Measurements from ENCODE around the gene CAMK1.
A peak's percentile ranks its signal among the peaks of the same experiment; 100 is the strongest.

CAMK1 gene

DNA sequence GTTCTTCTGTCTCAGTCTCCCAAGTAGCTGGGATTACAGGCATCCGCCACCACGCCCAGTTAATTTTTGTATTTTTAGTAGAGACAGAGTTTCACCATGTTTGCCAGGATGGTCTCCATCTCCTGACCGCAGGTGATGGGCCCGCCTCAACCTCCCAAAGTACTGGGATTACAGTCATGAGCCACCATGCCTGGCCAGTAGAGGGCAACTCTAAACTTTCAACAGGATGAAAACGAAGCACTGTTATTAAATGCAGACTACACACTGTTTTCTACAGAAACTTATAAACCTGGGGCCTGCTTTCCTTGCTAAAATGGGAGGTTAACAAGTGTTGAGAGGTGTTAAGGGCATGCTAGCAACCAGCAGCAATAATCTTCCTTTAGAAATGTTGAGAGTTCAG lies 30.8 kb upstream of the CAMK1 start:
- Histone ChIP-seq H3K79me2 (ENCODE audit: control insufficient read depth, low read length) (peaks cover 44% of the 10 kb centered on the region), H3K27ac (ENCODE audit: low read depth, low read length) (no peak overlapping the region), H4K20me1 (ENCODE audit: control insufficient read depth, insufficient read depth, low read depth, low read length) (peaks cover 14% of the 10 kb centered on the region), H3K9me2 (replicated peaks; ENCODE audit: control insufficient read depth, low read length) (no peaks in the 10 kb centered on the region), H3K4me2 (ENCODE audit: low read length) (no peak overlapping the region), H3K9me3 (ENCODE audit: control insufficient read depth, insufficient read depth, low read length) (no peaks in the 10 kb centered on the region), H3F3A (ENCODE audit: control insufficient read depth, insufficient read depth) (peaks cover 11% of the 10 kb centered on the region), H3K36me3 (ENCODE audit: control insufficient read depth, low read length) (peaks cover 92% of the 10 kb centered on the region), H3K4me3 (ENCODE audit: low read length) (no peak overlapping the region), H3K27me3 (ENCODE audit: control insufficient read depth, low read length) (no peaks in the 10 kb centered on the region), H3K4me1 (ENCODE audit: control insufficient read depth, low read length) (peaks cover 9% of the 10 kb centered on the region)
- TF ChIP-seq, protein P1, sequence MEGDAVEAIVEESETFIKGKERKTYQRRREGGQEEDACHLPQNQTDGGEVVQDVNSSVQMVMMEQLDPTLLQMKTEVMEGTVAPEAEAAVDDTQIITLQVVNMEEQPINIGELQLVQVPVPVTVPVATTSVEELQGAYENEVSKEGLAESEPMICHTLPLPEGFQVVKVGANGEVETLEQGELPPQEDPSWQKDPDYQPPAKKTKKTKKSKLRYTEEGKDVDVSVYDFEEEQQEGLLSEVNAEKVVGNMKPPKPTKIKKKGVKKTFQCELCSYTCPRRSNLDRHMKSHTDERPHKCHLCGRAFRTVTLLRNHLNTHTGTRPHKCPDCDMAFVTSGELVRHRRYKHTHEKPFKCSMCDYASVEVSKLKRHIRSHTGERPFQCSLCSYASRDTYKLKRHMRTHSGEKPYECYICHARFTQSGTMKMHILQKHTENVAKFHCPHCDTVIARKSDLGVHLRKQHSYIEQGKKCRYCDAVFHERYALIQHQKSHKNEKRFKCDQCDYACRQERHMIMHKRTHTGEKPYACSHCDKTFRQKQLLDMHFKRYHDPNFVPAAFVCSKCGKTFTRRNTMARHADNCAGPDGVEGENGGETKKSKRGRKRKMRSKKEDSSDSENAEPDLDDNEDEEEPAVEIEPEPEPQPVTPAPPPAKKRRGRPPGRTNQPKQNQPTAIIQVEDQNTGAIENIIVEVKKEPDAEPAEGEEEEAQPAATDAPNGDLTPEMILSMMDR (IDR thresholded peaks at IDR 0.05; ENCODE audit: low read depth, low read length, poor library complexity, severe bottlenecking): peak; percentile 44
- no peak for TF ChIP-seq EZH2phosphoT487 (IDR thresholded peaks at IDR 0.05; ENCODE audit: borderline replicate concordance, low read length)

DNA sequence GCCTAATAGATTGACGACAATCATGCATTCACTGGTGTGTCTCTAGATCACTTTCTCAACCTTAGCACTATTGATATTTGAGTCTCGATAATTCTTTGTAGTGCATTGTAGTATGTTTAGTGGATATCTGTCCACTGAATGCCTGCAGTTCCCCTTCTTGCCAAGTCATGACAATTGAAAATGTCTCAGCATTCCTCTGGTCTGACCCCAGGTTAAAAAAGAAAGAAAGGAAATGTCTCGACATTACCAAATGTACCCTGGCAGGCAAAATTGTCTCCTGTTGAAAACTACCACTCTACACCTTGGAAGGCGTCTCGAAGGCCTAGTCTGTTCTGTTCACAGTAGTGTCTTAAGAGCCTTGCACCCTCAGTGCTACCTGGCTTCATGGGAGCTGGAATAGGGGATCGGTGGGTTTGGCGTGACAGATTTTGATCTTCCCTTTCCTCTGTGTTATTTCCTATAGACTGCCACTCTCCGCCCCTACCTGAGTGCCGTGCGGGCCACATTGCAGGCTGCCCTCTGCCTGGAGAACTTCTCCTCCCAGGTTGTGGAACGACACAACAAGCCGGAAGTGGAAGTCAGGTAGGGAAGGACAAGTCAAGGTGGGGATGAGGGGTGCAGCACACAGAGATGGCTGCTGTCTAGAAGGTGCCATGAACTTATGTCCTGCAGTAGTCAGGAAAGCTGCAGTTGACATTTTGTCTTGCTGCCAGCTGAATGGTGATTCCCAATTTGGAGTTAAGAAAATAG lies 27.6 kb upstream of the CAMK1 start:
- H3K4me2 ChIP-seq (ENCODE audit: low read length): no peak overlapping the region
- H3K27me3 ChIP-seq (ENCODE audit: control insufficient read depth, low read length): no peaks in the 10 kb centered on the region
- H3F3A ChIP-seq (ENCODE audit: control insufficient read depth, insufficient read depth): peaks cover 25% of the 10 kb centered on the region
- H3K9me2 ChIP-seq (replicated peaks; ENCODE audit: control insufficient read depth, low read length): no peaks in the 10 kb centered on the region
- H3K4me1 ChIP-seq (ENCODE audit: control insufficient read depth, low read length): peaks cover 27% of the 10 kb centered on the region
- no peaks in the 10 kb centered on the region for H3K9me3 ChIP-seq (ENCODE audit: control insufficient read depth, insufficient read depth, low read length)
- TF ChIP-seq, protein P1 (IDR thresholded peaks at IDR 0.05; ENCODE audit: low read depth, low read length, poor library complexity, severe bottlenecking): no peak
- no peak for TF ChIP-seq EZH2phosphoT487 (IDR thresholded peaks at IDR 0.05; ENCODE audit: borderline replicate concordance, low read length)
- H3K4me3 ChIP-seq (ENCODE audit: low read length): no peak overlapping the region
- peaks cover 25% of the 10 kb centered on the region for H4K20me1 ChIP-seq (ENCODE audit: control insufficient read depth, insufficient read depth, low read depth, low read length)
- peaks cover 73% of the 10 kb centered on the region for H3K79me2 ChIP-seq (ENCODE audit: control insufficient read depth, low read length)
- H3K36me3 ChIP-seq (ENCODE audit: control insufficient read depth, low read length): peaks cover 88% of the 10 kb centered on the region
- no peak overlapping the region for H3K27ac ChIP-seq (ENCODE audit: low read depth, low read length)

DNA sequence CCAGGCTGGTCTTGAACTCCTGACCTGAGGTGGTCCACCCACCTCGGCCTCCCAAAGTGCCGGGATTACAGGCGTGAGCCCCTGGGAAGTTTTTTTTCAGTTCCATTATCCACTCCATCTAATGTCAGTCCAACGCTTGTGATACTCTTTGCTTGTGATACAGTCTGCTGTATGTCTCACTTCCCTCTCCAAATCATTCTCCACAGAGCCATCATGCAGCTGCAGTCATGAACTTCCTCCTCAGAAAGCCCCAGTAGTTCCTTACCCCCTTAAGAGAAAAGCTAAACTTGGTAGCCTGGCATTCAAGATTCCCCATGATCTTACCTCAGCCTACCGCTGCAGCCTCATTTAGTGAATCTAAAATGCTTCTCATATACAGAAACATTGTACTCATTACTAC lies 25.5 kb upstream of the CAMK1 start:
- TF ChIP-seq, protein P1 (IDR thresholded peaks at IDR 0.05; ENCODE audit: low read depth, low read length, poor library complexity, severe bottlenecking): no peak
- TF ChIP-seq EZH2phosphoT487 (IDR thresholded peaks at IDR 0.05; ENCODE audit: borderline replicate concordance, low read length): no peak
- H3F3A ChIP-seq (ENCODE audit: control insufficient read depth, insufficient read depth): peaks cover 25% of the 10 kb centered on the region
- H3K27me3 ChIP-seq (ENCODE audit: control insufficient read depth, low read length): no peaks in the 10 kb centered on the region
- peaks cover 40% of the 10 kb centered on the region for H3K4me1 ChIP-seq (ENCODE audit: control insufficient read depth, low read length)
- H3K4me3 ChIP-seq (ENCODE audit: low read length): peak overlapping the region; percentile 98
- peak overlapping the region; percentile 82 for H3K4me2 ChIP-seq (ENCODE audit: low read length)
- H4K20me1 ChIP-seq (ENCODE audit: control insufficient read depth, insufficient read depth, low read depth, low read length): peaks cover 25% of the 10 kb centered on the region
- peak overlapping the region; percentile 79 for H3K27ac ChIP-seq (ENCODE audit: low read depth, low read length)
- H3K9me2 ChIP-seq (replicated peaks; ENCODE audit: control insufficient read depth, low read length): no peaks in the 10 kb centered on the region
- peaks cover 86% of the 10 kb centered on the region for H3K79me2 ChIP-seq (ENCODE audit: control insufficient read depth, low read length)
- H3K9me3 ChIP-seq (ENCODE audit: control insufficient read depth, insufficient read depth, low read length): no peaks in the 10 kb centered on the region
- H3K36me3 ChIP-seq (ENCODE audit: control insufficient read depth, low read length): peaks cover 85% of the 10 kb centered on the region
